HEK293 (cell line): ENCODE measurements around the gene STARD9.

Experiments
- CTCF ChIA-PET: fragments of 350-600 bp; formaldehyde crosslinking; extraction: SDS; loops from one replicate; lab custom pipeline; 2021; ENCODE audit warnings: antibody characterized with exemption; lab: Yijun Ruan, JAX
- POLR2A ChIA-PET: fragments of 300-600 bp; formaldehyde crosslinking; extraction: SDS; loops from one replicate; lab custom pipeline; 2020; ENCODE audit warnings: antibody characterized with exemption, inconsistent platforms; lab: Yijun Ruan, JAX
- H3K27ac ChIP-seq: fragments of 200-500 bp; sonication (Bioruptor generic); 2 replicates; pipeline ENCODE4 v1.5.1; 2014; ENCODE audit warnings: low read depth, low read length, control low read depth, inconsistent platforms; ENCODE audit errors: extremely low read depth
- H3K36me3 ChIP-seq, 2 experiments: fragments of 200-500 bp in 1 of 2; sonication (Bioruptor generic) in 1 of 2; 1 replicate in 1 of 2; 2 replicates in 1 of 2; pipeline ENCODE4 v1.5.1; 2014 to 2017; ENCODE audit warnings: inconsistent platforms in 2 of 2, low read length in 2 of 2; ENCODE audit not compliant: control insufficient read depth in 2 of 2, insufficient read depth in 1 of 2
- H3K4me1 ChIP-seq: fragments of 200-500 bp; sonication (Bioruptor generic); 2 replicates; pipeline ENCODE4 v1.5.1; 2014; ENCODE audit warnings: mild to moderate bottlenecking, low read length, inconsistent platforms; ENCODE audit not compliant: control insufficient read depth, insufficient read depth
- H3K4me3 ChIP-seq: 2 replicates; pipeline ENCODE4 v1.5.1; 2011; ENCODE audit warnings: low read depth, mild to moderate bottlenecking, control low read depth, low read length, moderate library complexity
- H3K9me3 ChIP-seq: fragments of 200-500 bp; sonication (Bioruptor generic); 2 replicates; pipeline ENCODE4 v1.5.1; 2014; ENCODE audit warnings: low read depth, low read length, inconsistent platforms; ENCODE audit not compliant: control insufficient read depth, insufficient read depth
- ATF2 ChIP-seq: fragments of 450-650 bp; formaldehyde crosslinking; IDR thresholded peaks from 2 replicates; pipeline ENCODE4 v1.5.1; 2016; ENCODE audit warnings: missing biosample characterization, missing genetic modification characterization, low read depth
- BCL11A ChIP-seq: fragments of 450-650 bp; formaldehyde crosslinking; IDR thresholded peaks from 2 replicates; pipeline ENCODE4 v1.5.1; 2016; ENCODE audit warnings: low read depth, missing biosample characterization, missing genetic modification characterization
- CTCF ChIP-seq: fragments of 450-650 bp; formaldehyde crosslinking; IDR thresholded peaks from 2 replicates; pipeline ENCODE4 v1.5.1; 2016; ENCODE audit warnings: missing biosample characterization, missing genetic modification characterization
- FEZF1 ChIP-seq: fragments of 450-650 bp; formaldehyde crosslinking; IDR thresholded peaks from 2 replicates; pipeline ENCODE4 v1.5.1; 2016; ENCODE audit warnings: missing biosample characterization, missing genetic modification characterization
- OVOL3 ChIP-seq: fragments of 450-650 bp; formaldehyde crosslinking; IDR thresholded peaks from 2 replicates; pipeline ENCODE4 v1.5.1; 2016; ENCODE audit warnings: missing biosample characterization, missing genetic modification characterization
- PBX3 ChIP-seq: sonication (generic); formaldehyde crosslinking; IDR thresholded peaks from 2 replicates; pipeline ENCODE4 v1.8.1; 2022; ENCODE audit warnings: mild to moderate bottlenecking, moderate library complexity, missing genetic modification reagents
- PRDM10 ChIP-seq: fragments of 450-650 bp; formaldehyde crosslinking; IDR thresholded peaks from 2 replicates; pipeline ENCODE4 v1.5.1; 2016; ENCODE audit warnings: missing biosample characterization, missing genetic modification characterization
- ZBTB20 ChIP-seq: fragments of 450-650 bp; formaldehyde crosslinking; IDR thresholded peaks from 2 replicates; pipeline ENCODE4 v1.5.1; 2016; ENCODE audit warnings: missing biosample characterization, missing genetic modification characterization
- ZBTB49 ChIP-seq: fragments of 450-650 bp; formaldehyde crosslinking; IDR thresholded peaks from 2 replicates; pipeline ENCODE4 v1.5.1; 2016; ENCODE audit warnings: missing biosample characterization, missing genetic modification characterization, low read depth
- ZBTB6 ChIP-seq: fragments of 450-650 bp; formaldehyde crosslinking; IDR thresholded peaks from 2 replicates; pipeline ENCODE4 v1.5.1; 2017; ENCODE audit warnings: missing biosample characterization, missing genetic modification characterization
- ZBTB7A ChIP-seq: fragments of 450-650 bp; formaldehyde crosslinking; IDR thresholded peaks from 2 replicates; pipeline ENCODE4 v1.5.1; 2016; ENCODE audit warnings: low read depth, missing biosample characterization, missing genetic modification characterization
- ZIC2 ChIP-seq: fragments of 450-650 bp; formaldehyde crosslinking; IDR thresholded peaks from 2 replicates; pipeline ENCODE4 v1.5.1; 2016; ENCODE audit warnings: missing biosample characterization, missing genetic modification characterization
- ZNF133 ChIP-seq: fragments of 450-650 bp; formaldehyde crosslinking; IDR thresholded peaks from 2 replicates; pipeline ENCODE4 v1.5.1; 2016; ENCODE audit warnings: missing biosample characterization, missing genetic modification characterization
- ZNF169 ChIP-seq: fragments of 450-650 bp; formaldehyde crosslinking; IDR thresholded peaks from 2 replicates; pipeline ENCODE4 v1.5.1; 2016; ENCODE audit warnings: missing biosample characterization, missing genetic modification characterization
- ZNF221 ChIP-seq: fragments of 450-650 bp; formaldehyde crosslinking; IDR thresholded peaks from 2 replicates; pipeline ENCODE4 v1.5.1; 2017; ENCODE audit warnings: missing biosample characterization, missing genetic modification characterization, borderline replicate concordance
- ZNF23 ChIP-seq: fragments of 450-650 bp; formaldehyde crosslinking; IDR thresholded peaks from 2 replicates; pipeline ENCODE4 v1.5.1; 2016; ENCODE audit warnings: missing biosample characterization, missing genetic modification characterization, borderline replicate concordance
- ZNF292 ChIP-seq: fragments of 450-650 bp; formaldehyde crosslinking; IDR thresholded peaks from 2 replicates; pipeline ENCODE4 v1.5.1; 2016; ENCODE audit warnings: low read depth, missing biosample characterization, missing genetic modification characterization, borderline replicate concordance
- ZNF335 ChIP-seq: fragments of 450-650 bp; formaldehyde crosslinking; conservative IDR thresholded peaks from 2 replicates; pipeline ENCODE4 v1.5.1; 2016; ENCODE audit warnings: missing biosample characterization, missing genetic modification characterization
- ZNF394 ChIP-seq: fragments of 450-650 bp; formaldehyde crosslinking; IDR thresholded peaks from 2 replicates; pipeline ENCODE4 v1.5.1; 2016; ENCODE audit warnings: missing biosample characterization, missing genetic modification characterization, mild to moderate bottlenecking, moderate library complexity, borderline replicate concordance
- ZNF514 ChIP-seq: fragments of 450-650 bp; formaldehyde crosslinking; IDR thresholded peaks from 2 replicates; pipeline ENCODE4 v1.5.1; 2016; ENCODE audit warnings: missing biosample characterization, missing genetic modification characterization
- ZNF624 ChIP-seq: fragments of 450-650 bp; formaldehyde crosslinking; IDR thresholded peaks from 2 replicates; pipeline ENCODE4 v1.5.1; 2017; ENCODE audit warnings: missing biosample characterization, missing genetic modification characterization
- ZNF707 ChIP-seq: fragments of 450-650 bp; formaldehyde crosslinking; IDR thresholded peaks from 2 replicates; pipeline ENCODE4 v1.5.1; 2016; ENCODE audit warnings: missing biosample characterization, missing genetic modification characterization
- ZNF785 ChIP-seq: fragments of 450-650 bp; formaldehyde crosslinking; IDR thresholded peaks from 2 replicates; pipeline ENCODE4 v1.5.1; 2016; ENCODE audit warnings: missing biosample characterization, missing genetic modification characterization
- ZNF843 ChIP-seq: fragments of 450-650 bp; formaldehyde crosslinking; IDR thresholded peaks from 2 replicates; pipeline ENCODE4 v1.5.1; 2016; ENCODE audit warnings: missing biosample characterization, missing genetic modification characterization

The STARD9 gene

GRCh38 chr15:42744195-42744594 is 168.8 kb downstream of the STARD9 start:
- H3K9me3 ChIP-seq = no peaks in the 10 kb centered on the region
- peaks cover 0 to 5% of the 10 kb centered on the region in 2 experiments; a peak in 2 of 3 replicates for H3K36me3 ChIP-seq
- TF ChIP-seq ATF2 = no peak
- no peak for TF ChIP-seq ZNF394
- no peak for TF ChIP-seq ZNF624
- no peak for TF ChIP-seq ZNF23 (tag by site-specific recombination)
- no peak for TF ChIP-seq PRDM10 (tag by site-specific recombination)
- no peak for TF ChIP-seq ZBTB7A (tag by site-specific recombination)
- TF ChIP-seq ZNF292 (tag by site-specific recombination) = no peak
- TF ChIP-seq ZNF133 (tag by site-specific recombination) = no peak
- no peak for TF ChIP-seq PBX3 (CRISPR knock-in tag)
- no peak for TF ChIP-seq ZBTB20 (tag by site-specific recombination)
- no peak for TF ChIP-seq FEZF1 (tag by site-specific recombination)
- no peak for TF ChIP-seq OVOL3 (tag by site-specific recombination)
- no peak for TF ChIP-seq ZBTB6 (tag by site-specific recombination)
- TF ChIP-seq ZNF785 (tag by site-specific recombination) = no peak
- TF ChIP-seq ZNF169 = no peak
- no peak for TF ChIP-seq ZIC2 (tag by site-specific recombination)
- CTCF ChIA-PET = interaction anchor here (0.6 kb wide), 1 partner anchor 8 kb away, joined by 3 read pairs; no protein-coding TSS in a partner anchor
- H3K27ac ChIP-seq = no peak overlapping the region
- no peaks in the 10 kb centered on the region for H3K4me1 ChIP-seq
- no peak overlapping the region for H3K4me3 ChIP-seq
- POLR2A ChIA-PET = no interaction called here

- H3K36me3 ChIP-seq = peaks cover 0 to 19% of the 10 kb centered on the region in 2 experiments; a peak in 2 of 3 replicates
- no peak overlapping the region for H3K27ac ChIP-seq
- no peaks in the 10 kb centered on the region for H3K4me1 ChIP-seq
- ChIA-PET POLR2A (no interaction called here), CTCF (no interaction called here)
- H3K4me3 ChIP-seq = no peak overlapping the region
- no peaks in the 10 kb centered on the region for H3K9me3 ChIP-seq
- TF ChIP-seq ZNF843 (tag by site-specific recombination) (no peak), ZNF335 (tag by site-specific recombination) (no peak), BCL11A (no peak), ZNF514 (tag by site-specific recombination) (no peak), ZBTB49 (tag by site-specific recombination) (no peak), ZNF221 (tag by site-specific recombination) (no peak), ZIC2 (tag by site-specific recombination) (no peak), CTCF (tag by site-specific recombination) (no peak), ZNF707 (tag by site-specific recombination) (no peak), ZBTB7A (tag by site-specific recombination) (no peak)
Observed at GRCh38 chr15:42749266-42749665, 173.9 kb downstream of the STARD9 start.
